Astrocyte (in vitro differentiated cells and primary cell): Measurements from ENCODE around the gene HOXB7. TPM values are rescaled to one million over a fixed set of nuclear protein-coding genes. Genes with fewer than 3 reads are reported as not detected.

ENCODE experiments used
- DNase-seq: peaks from one replicate; pipeline ENCODE4 v3.0.0-alpha.2; 2010; ENCODE audit warnings: low read depth
- FAIRE-seq: peaks from 2 replicates; lab custom pipeline; 2011; peaks lifted over from hg19 to GRCh38; lab: Jason Lieb, UNC
- H2AFZ ChIP-seq: 2 replicates; pipeline ENCODE4 v1.6.0; 2012; ENCODE audit warnings: low read depth, low read length, inconsistent platforms
- H3K27ac ChIP-seq: 2 replicates; pipeline ENCODE4 v1.5.1; 2011; ENCODE audit warnings: low read depth, low read length, inconsistent platforms
- H3K27me3 ChIP-seq: 2 replicates; pipeline ENCODE4 v1.6.0; 2011; ENCODE audit warnings: low read length, inconsistent platforms; ENCODE audit not compliant: insufficient read depth
- H3K36me3 ChIP-seq: 2 replicates; pipeline ENCODE4 v1.5.1; 2011; ENCODE audit warnings: low read length, inconsistent platforms; ENCODE audit not compliant: insufficient read depth
- H3K4me1 ChIP-seq: 2 replicates; pipeline ENCODE4 v1.5.1; 2011; ENCODE audit warnings: low read length, inconsistent platforms; ENCODE audit not compliant: insufficient read depth
- H3K4me2 ChIP-seq: 2 replicates; pipeline ENCODE4 v1.6.0; 2012; ENCODE audit warnings: low read length, inconsistent platforms
- H3K4me3 ChIP-seq: 2 replicates; pipeline ENCODE4 v1.5.1; 2011; ENCODE audit warnings: low read depth, mild to moderate bottlenecking, low read length, inconsistent platforms; ENCODE audit not compliant: insufficient read depth
- H3K79me2 ChIP-seq: 2 replicates; pipeline ENCODE4 v1.6.0; 2012; ENCODE audit warnings: mild to moderate bottlenecking, low read length, inconsistent platforms; ENCODE audit not compliant: insufficient read depth
- H3K9ac ChIP-seq: 2 replicates; pipeline ENCODE4 v1.6.0; 2012; ENCODE audit warnings: mild to moderate bottlenecking, low read length, inconsistent platforms
- H3K9me3 ChIP-seq: 2 replicates; pipeline ENCODE4 v1.5.1; 2012; ENCODE audit warnings: low read depth, mild to moderate bottlenecking, low read length, inconsistent platforms; ENCODE audit not compliant: insufficient read depth
- H4K20me1 ChIP-seq: 2 replicates; pipeline ENCODE4 v1.6.0; 2012; ENCODE audit warnings: low read length, inconsistent platforms; ENCODE audit not compliant: insufficient read depth
- H3K27ac Mint-ChIP-seq: one replicate; pipeline ENCODE4 v1.8.0; 2021; ENCODE audit warnings: mild to moderate bottlenecking, mixed read lengths; ENCODE audit not compliant: unreplicated experiment
- H3K27me3 Mint-ChIP-seq: one replicate; pipeline ENCODE4 v1.8.0; 2021; ENCODE audit warnings: low read depth, mixed read lengths; ENCODE audit not compliant: unreplicated experiment
- H3K36me3 Mint-ChIP-seq: one replicate; pipeline ENCODE4 v1.8.0; 2021; ENCODE audit warnings: low read depth, mixed read lengths; ENCODE audit not compliant: unreplicated experiment
- H3K4me1 Mint-ChIP-seq: one replicate; pipeline ENCODE4 v1.8.0; 2021; ENCODE audit warnings: low read depth, mixed read lengths; ENCODE audit not compliant: unreplicated experiment
- H3K4me3 Mint-ChIP-seq: one replicate; pipeline ENCODE4 v1.8.0; 2021; ENCODE audit warnings: mild to moderate bottlenecking, moderate library complexity, mixed read lengths; ENCODE audit not compliant: unreplicated experiment
- H3K9me3 Mint-ChIP-seq: one replicate; pipeline ENCODE4 v1.8.0; 2021; ENCODE audit warnings: mild to moderate bottlenecking, mixed read lengths; ENCODE audit not compliant: unreplicated experiment
- EZH2 ChIP-seq: IDR thresholded peaks from 2 replicates; pipeline ENCODE4 v1.6.1; 2012; ENCODE audit warnings: mild to moderate bottlenecking, low read length, inconsistent platforms; ENCODE audit not compliant: insufficient read depth
- total RNA-seq: library from RNA; stranded (reverse); gene quantifications from 2 replicates; pipeline ENCODE4 v1.2.1, GENCODE V29; 2021
- TF ChIP-seq, protein P1 (sequence below): IDR thresholded peaks from 2 replicates; pipeline ENCODE4 v1.5.1; 2011; ENCODE audit warnings: low read depth, mild to moderate bottlenecking, inconsistent platforms, low read length, moderate library complexity; ENCODE audit not compliant: insufficient read depth

The HOXB7 gene
- total RNA-seq, 1 donor from 2014 or later, result not detected

DNA sequence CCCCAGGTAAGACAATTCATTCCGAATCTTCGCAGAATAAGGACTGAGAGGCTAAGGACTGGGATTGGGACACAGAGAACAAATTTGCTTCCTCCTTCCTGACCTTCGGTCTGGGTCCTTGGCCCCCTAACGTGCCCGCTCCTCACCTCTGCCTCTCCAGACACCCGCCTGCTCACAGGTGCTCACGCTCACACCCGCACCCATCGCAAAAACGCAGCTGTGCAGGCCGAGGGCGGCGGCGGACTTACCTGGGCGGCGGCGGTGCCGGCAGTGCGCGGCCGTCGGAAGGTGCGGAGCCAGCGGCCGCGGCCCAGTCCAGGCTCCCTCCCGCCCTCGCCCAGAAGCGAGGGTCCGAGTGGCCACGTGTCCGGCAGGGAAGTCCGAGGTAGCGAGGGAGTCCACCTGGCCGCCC lies 22.5 kb upstream of the HOXB7 start:
- no peaks in the 10 kb centered on the region for H3K36me3 ChIP-seq
- H3K36me3 Mint-ChIP-seq, result peaks cover 10% of the 10 kb centered on the region
- no peak overlapping the region for H3K27ac Mint-ChIP-seq
- H2AFZ ChIP-seq, result no peak overlapping the region
- no peak overlapping the region for H3K4me2 ChIP-seq
- H3K4me1 Mint-ChIP-seq, result peaks cover 5% of the 10 kb centered on the region
- FAIRE-seq (no peak), DNase-seq (no peak)
- H3K4me1 ChIP-seq, result peaks cover 3% of the 10 kb centered on the region
- H4K20me1 ChIP-seq, result peaks cover 6% of the 10 kb centered on the region
- H3K4me3 Mint-ChIP-seq, result no peak overlapping the region
- peaks cover 12% of the 10 kb centered on the region for H3K9me3 Mint-ChIP-seq
- H3K9me3 ChIP-seq, result peaks cover 9% of the 10 kb centered on the region
- TF ChIP-seq EZH2, result peak; percentile 95
- TF ChIP-seq, protein P1, sequence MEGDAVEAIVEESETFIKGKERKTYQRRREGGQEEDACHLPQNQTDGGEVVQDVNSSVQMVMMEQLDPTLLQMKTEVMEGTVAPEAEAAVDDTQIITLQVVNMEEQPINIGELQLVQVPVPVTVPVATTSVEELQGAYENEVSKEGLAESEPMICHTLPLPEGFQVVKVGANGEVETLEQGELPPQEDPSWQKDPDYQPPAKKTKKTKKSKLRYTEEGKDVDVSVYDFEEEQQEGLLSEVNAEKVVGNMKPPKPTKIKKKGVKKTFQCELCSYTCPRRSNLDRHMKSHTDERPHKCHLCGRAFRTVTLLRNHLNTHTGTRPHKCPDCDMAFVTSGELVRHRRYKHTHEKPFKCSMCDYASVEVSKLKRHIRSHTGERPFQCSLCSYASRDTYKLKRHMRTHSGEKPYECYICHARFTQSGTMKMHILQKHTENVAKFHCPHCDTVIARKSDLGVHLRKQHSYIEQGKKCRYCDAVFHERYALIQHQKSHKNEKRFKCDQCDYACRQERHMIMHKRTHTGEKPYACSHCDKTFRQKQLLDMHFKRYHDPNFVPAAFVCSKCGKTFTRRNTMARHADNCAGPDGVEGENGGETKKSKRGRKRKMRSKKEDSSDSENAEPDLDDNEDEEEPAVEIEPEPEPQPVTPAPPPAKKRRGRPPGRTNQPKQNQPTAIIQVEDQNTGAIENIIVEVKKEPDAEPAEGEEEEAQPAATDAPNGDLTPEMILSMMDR, result no peak
- no peaks in the 10 kb centered on the region for H3K79me2 ChIP-seq
- H3K4me3 ChIP-seq, result no peak overlapping the region
- peaks cover 99% of the 10 kb centered on the region for H3K27me3 ChIP-seq
- no peak overlapping the region for H3K27ac ChIP-seq
- peaks cover 95% of the 10 kb centered on the region for H3K27me3 Mint-ChIP-seq
- H3K9ac ChIP-seq, result no peak overlapping the region

DNA sequence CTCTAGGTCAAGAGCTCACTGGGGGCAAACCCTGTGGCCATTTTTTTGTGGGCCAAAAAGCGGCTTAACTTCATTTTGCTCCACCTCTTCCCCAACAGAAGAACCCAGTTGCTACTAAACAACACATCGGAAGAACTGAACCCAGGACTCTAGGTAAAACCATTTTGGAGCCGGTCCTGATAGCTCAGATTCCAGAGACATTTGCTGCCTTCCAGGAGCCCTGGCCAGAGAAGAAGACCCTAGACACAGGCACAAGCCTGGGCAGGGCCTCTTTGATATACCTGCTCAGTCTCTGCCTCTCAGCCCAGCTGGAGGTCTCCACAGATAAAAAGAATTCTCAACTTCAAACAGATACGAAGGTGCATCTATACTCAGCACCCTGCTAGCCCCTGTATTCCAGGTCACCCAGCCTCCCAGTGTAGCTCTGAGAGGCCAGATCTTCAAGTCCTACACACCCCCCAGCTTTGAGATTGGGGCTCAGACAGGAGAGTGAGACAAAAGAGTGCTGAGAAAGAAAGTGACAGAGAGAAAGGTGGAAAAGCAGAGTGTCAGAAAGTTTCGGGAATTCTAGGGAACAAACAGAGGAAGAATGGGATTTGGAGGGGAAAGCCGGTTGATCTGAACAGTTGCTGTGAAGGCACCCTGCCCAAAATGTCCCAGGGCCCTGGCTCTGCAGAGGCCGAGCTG lies 21.9 kb upstream of the HOXB7 start:
- no peak for DNase-seq
- FAIRE-seq, result no peak
- Histone ChIP-seq H3K79me2 (no peaks in the 10 kb centered on the region), H3K4me1 (peaks cover 3% of the 10 kb centered on the region), H3K4me3 (no peak overlapping the region), H3K9ac (no peak overlapping the region), H3K9me3 (peaks cover 9% of the 10 kb centered on the region), H4K20me1 (peaks cover 6% of the 10 kb centered on the region), H3K36me3 (no peaks in the 10 kb centered on the region), H3K27me3 (peaks cover 99% of the 10 kb centered on the region), H3K27ac (no peak overlapping the region), H2AFZ (no peak overlapping the region), H3K4me2 (no peak overlapping the region)
- TF ChIP-seq, protein P1, result no peak
- no peak for TF ChIP-seq EZH2
- H3K4me3 Mint-ChIP-seq, result no peak overlapping the region
- H3K27ac Mint-ChIP-seq, result no peak overlapping the region
- peaks cover 95% of the 10 kb centered on the region for H3K27me3 Mint-ChIP-seq
- H3K9me3 Mint-ChIP-seq, result peaks cover 15% of the 10 kb centered on the region
- H3K4me1 Mint-ChIP-seq, result peaks cover 3% of the 10 kb centered on the region
- peaks cover 10% of the 10 kb centered on the region for H3K36me3 Mint-ChIP-seq
